ENCODE data around the gene ACLY. TPM values are rescaled to one million over a fixed set of nuclear protein-coding genes. Genes with fewer than 3 reads are reported as not detected.

ACLY gene
- total and polyA plus RNA-seq, 2 of the 13 experiments (the other 11 are each of a cell fraction or from before 2014, with no cell fraction given) = 111 to 218 TPM

DNA sequence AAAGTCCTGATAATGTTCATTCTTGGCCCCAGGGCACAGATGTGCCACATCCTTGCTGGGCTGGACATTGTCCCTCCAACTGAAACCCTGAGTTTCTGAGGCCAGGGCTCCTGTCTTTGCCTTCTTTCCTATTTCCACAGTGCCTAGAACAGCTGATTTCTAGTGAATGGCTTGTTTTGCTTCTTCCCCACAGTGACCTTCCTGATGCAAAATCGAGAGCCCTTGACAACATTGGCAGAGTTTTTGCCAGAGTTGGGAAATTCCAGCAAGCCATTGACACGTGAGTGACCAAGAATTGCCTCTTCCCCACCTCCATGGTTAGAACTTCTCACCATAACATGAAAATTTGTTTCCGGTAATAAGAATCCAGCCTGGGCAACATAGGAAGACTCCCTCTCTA lies 26.2 kb upstream of the ACLY start:
- intact Hi-C loops (cut with micrococcal nuclease; ENCODE audit: unreplicated experiment) (no loop called here), in situ Hi-C loops (cut with HindIII; ENCODE audit: extremely low pct_ligation_motif_present, low pct_unique_long_range_greater_than_20kb) (no loop called here)
- no peak for DNase-seq (ENCODE audit: low spot score)
- 49% methylated on average over 3 of the region's 3 CpGs for WGBS (ENCODE audit: low lambda C conversion rate)
- Histone ChIP-seq H3K79me2 (ENCODE audit: insufficient read depth, low read length) (no peaks in the 10 kb centered on the region), H3K9ac (ENCODE audit: insufficient read depth, low read depth, low read length) (no peak overlapping the region), H3K4me2 (ENCODE audit: low read depth, low read length) (no peak overlapping the region), H3K4me1 (ENCODE audit: insufficient read depth, low read length) (peaks cover 58% of the 10 kb centered on the region), H3K27me3 (ENCODE audit: control insufficient read depth in 1 of 2, insufficient read depth in 2 of 2, low read length in 2 of 2) (no peaks in the 10 kb centered on the region), H3K4me3 (replicated peaks in 1 of 3; ENCODE audit: insufficient read depth in 1 of 3, low read depth in 2 of 3, low read length in 3 of 3) (no peak overlapping the region), H3K9me3 (ENCODE audit: low read length) (no peaks in the 10 kb centered on the region), H3K27ac (ENCODE audit: extremely low read length, insufficient read depth, low read length) (no peak overlapping the region), H3K36me3 (replicated peaks in 1 of 2; ENCODE audit: control insufficient read depth in 1 of 2, insufficient read depth in 2 of 2, low read length in 2 of 2) (no peaks in the 10 kb centered on the region), H4K20me1 (ENCODE audit: insufficient read depth, low read length) (no peaks in the 10 kb centered on the region), H2AFZ (ENCODE audit: low read length) (no peak overlapping the region)
- TF ChIP-seq, protein P1, sequence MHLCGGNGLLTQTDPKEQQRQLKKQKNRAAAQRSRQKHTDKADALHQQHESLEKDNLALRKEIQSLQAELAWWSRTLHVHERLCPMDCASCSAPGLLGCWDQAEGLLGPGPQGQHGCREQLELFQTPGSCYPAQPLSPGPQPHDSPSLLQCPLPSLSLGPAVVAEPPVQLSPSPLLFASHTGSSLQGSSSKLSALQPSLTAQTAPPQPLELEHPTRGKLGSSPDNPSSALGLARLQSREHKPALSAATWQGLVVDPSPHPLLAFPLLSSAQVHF (CRISPR knock-in tag; IDR thresholded peaks at IDR 0.05) = no peak
- TF ChIP-seq NFE2 (CRISPR knock-in tag; IDR thresholded peaks at IDR 0.05) (no peak), SALL1 (CRISPR knock-in tag; IDR thresholded peaks at IDR 0.05) (no peak), ZNF367 (CRISPR knock-in tag; IDR thresholded peaks at IDR 0.05; ENCODE audit: borderline replicate concordance) (no peak), TBX2 (CRISPR knock-in tag; IDR thresholded peaks at IDR 0.05; ENCODE audit: borderline replicate concordance) (0 out of 2 replicates have a peak, but pooled peaks have one; percentile 15), FOXO1 (CRISPR knock-in tag; IDR thresholded peaks at IDR 0.05) (no peak), ZKSCAN8 (CRISPR knock-in tag; IDR thresholded peaks at IDR 0.05; ENCODE audit: borderline replicate concordance) (no peak), BHLHE40 (IDR thresholded peaks at IDR 0.05; ENCODE audit: low read length) (peak; percentile 38; the same call in 1 of the 2 replicates), BCL6 (CRISPR knock-in tag; IDR thresholded peaks at IDR 0.05) (0 out of 2 replicates have a peak, but pooled peaks have one; percentile 3)
- TF ChIP-seq, protein P2, sequence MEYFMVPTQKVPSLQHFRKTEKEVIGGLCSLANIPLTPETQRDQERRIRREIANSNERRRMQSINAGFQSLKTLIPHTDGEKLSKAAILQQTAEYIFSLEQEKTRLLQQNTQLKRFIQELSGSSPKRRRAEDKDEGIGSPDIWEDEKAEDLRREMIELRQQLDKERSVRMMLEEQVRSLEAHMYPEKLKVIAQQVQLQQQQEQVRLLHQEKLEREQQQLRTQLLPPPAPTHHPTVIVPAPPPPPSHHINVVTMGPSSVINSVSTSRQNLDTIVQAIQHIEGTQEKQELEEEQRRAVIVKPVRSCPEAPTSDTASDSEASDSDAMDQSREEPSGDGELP (IDR thresholded peaks at IDR 0.05; ENCODE audit: borderline replicate concordance, low read depth) = 0 out of 2 replicates have a peak, but pooled peaks have one; percentile 34
- ChIA-PET POLR2A (no interaction called here), CTCF (ENCODE audit: low intra/inter-chr PET ratio, low total read pairs) (no interaction called here)
- BruUV-seq (replicated peaks) = no TSS peak
- no peak for FAIRE-seq
- no peak for ATAC-seq

All from HepG2 (cell line).